SK-N-SH treated with all-trans-retinoic acid at 6 μM for 48 hours (cell line): ENCODE results near the gene TTC7B.

Source experiments
- ATAC-seq: fragments of 200-7000 bp; cut with Tn5 transposase; 3 replicates; pipeline ENCODE4 v1.9.1; 2020; ENCODE audit warnings: mild to moderate bottlenecking, moderate library complexity
- ARNTL ChIP-seq: fragments of 450-650 bp; formaldehyde crosslinking; IDR thresholded peaks from 2 replicates; pipeline ENCODE4 v1.5.0; 2020; ENCODE audit warnings: low read depth, mild to moderate bottlenecking, moderate library complexity, borderline replicate concordance
- BACH2 ChIP-seq: fragments of 250-450 bp; sonication (Bioruptor Pico); IDR thresholded peaks from 2 replicates; pipeline ENCODE4 v1.9.0; 2021; ENCODE audit warnings: mild to moderate bottlenecking, borderline replicate concordance
- CREB5 ChIP-seq: fragments of 250-450 bp; sonication (Bioruptor Pico); IDR thresholded peaks from 2 replicates; pipeline ENCODE4 v1.5.1; 2020; ENCODE audit warnings: low read depth, mild to moderate bottlenecking, moderate library complexity
- CSRNP3 ChIP-seq: fragments of 250-450 bp; sonication (Bioruptor Pico); IDR thresholded peaks from 2 replicates; pipeline ENCODE4 v1.5.1; 2021; ENCODE audit warnings: mild to moderate bottlenecking, moderate library complexity
- ESRRG ChIP-seq: fragments of 250-450 bp; sonication (Bioruptor Pico); IDR thresholded peaks from 2 replicates; pipeline ENCODE4 v1.6.1; 2021; ENCODE audit warnings: mild to moderate bottlenecking
- GLIS3 ChIP-seq: fragments of 250-450 bp; sonication (Bioruptor Pico); IDR thresholded peaks from 2 replicates; pipeline ENCODE4 v1.5.0; 2020; ENCODE audit warnings: mild to moderate bottlenecking, moderate library complexity
- ISL1 ChIP-seq: fragments of 250-450 bp; sonication (Bioruptor Pico); IDR thresholded peaks from 2 replicates; pipeline ENCODE4 v2.1.2; 2022; ENCODE audit warnings: mild to moderate bottlenecking, moderate library complexity
- OSR1 ChIP-seq: fragments of 250-450 bp; sonication (Bioruptor Pico); IDR thresholded peaks from 2 replicates; pipeline ENCODE4 v1.8.0; 2022; ENCODE audit warnings: moderate library complexity, mild to moderate bottlenecking, inconsistent platforms
- PATZ1 ChIP-seq: fragments of 250-450 bp; sonication (Bioruptor Pico); IDR thresholded peaks from 2 replicates; pipeline ENCODE4 v1.8.0; 2020; ENCODE audit warnings: mild to moderate bottlenecking, moderate library complexity, borderline replicate concordance
- POU6F1 ChIP-seq: fragments of 250-450 bp; sonication (Bioruptor Pico); IDR thresholded peaks from 2 replicates; pipeline ENCODE4 v1.8.0; 2021; ENCODE audit warnings: low read depth, mild to moderate bottlenecking, moderate library complexity, borderline replicate concordance
- PPARA ChIP-seq: fragments of 250-450 bp; sonication (Bioruptor Pico); IDR thresholded peaks from 2 replicates; pipeline ENCODE4 v1.5.0; 2020; ENCODE audit warnings: mild to moderate bottlenecking, borderline replicate concordance
- RARB ChIP-seq: fragments of 250-450 bp; sonication (Bioruptor Pico); IDR thresholded peaks from 2 replicates; pipeline ENCODE4 v1.8.0; 2021; ENCODE audit warnings: mild to moderate bottlenecking, moderate library complexity
- SNAI2 ChIP-seq: fragments of 250-450 bp; sonication (Bioruptor Pico); IDR thresholded peaks from 2 replicates; pipeline ENCODE4 v1.5.0; 2020; ENCODE audit warnings: mild to moderate bottlenecking, moderate library complexity
- TCF4 ChIP-seq: fragments of 250-450 bp; sonication (Bioruptor Pico); IDR thresholded peaks from 2 replicates; pipeline ENCODE4 v1.8.0; 2021; ENCODE audit warnings: mild to moderate bottlenecking, moderate library complexity, borderline replicate concordance
- TOX ChIP-seq: fragments of 250-450 bp; sonication (Bioruptor Pico); IDR thresholded peaks from 2 replicates; pipeline ENCODE4 v1.8.0; 2021; ENCODE audit warnings: mild to moderate bottlenecking, moderate library complexity, borderline replicate concordance
- TSHZ2 ChIP-seq: fragments of 250-450 bp; sonication (Bioruptor Pico); IDR thresholded peaks from 2 replicates; pipeline ENCODE4 v1.5.0; 2020; ENCODE audit warnings: mild to moderate bottlenecking, moderate library complexity
- ZC3H10 ChIP-seq: fragments of 250-450 bp; sonication (Bioruptor Pico); IDR thresholded peaks from 2 replicates; pipeline ENCODE4 v1.5.1; 2021; ENCODE audit warnings: mild to moderate bottlenecking, moderate library complexity
- ZFP3 ChIP-seq: fragments of 250-450 bp; sonication (Bioruptor Pico); IDR thresholded peaks from 2 replicates; pipeline ENCODE4 v1.5.0; 2020; ENCODE audit warnings: mild to moderate bottlenecking, moderate library complexity
- ZFP30 ChIP-seq: fragments of 450-650 bp; formaldehyde crosslinking; IDR thresholded peaks from 2 replicates; pipeline ENCODE4 v1.5.0; 2022; ENCODE audit warnings: mild to moderate bottlenecking, moderate library complexity
- ZNF565 ChIP-seq: fragments of 450-650 bp; formaldehyde crosslinking; conservative IDR thresholded peaks from 2 replicates; pipeline ENCODE4 v1.5.0; 2020; ENCODE audit warnings: low read depth, mild to moderate bottlenecking, moderate library complexity
- ZNF70 ChIP-seq: fragments of 450-650 bp; formaldehyde crosslinking; IDR thresholded peaks from 2 replicates; pipeline ENCODE4 v1.5.0; 2020; ENCODE audit warnings: mild to moderate bottlenecking, moderate library complexity
- ZNF8 ChIP-seq: fragments of 450-650 bp; formaldehyde crosslinking; IDR thresholded peaks from 2 replicates; pipeline ENCODE4 v1.5.0; 2020; ENCODE audit warnings: mild to moderate bottlenecking, moderate library complexity

The TTC7B gene

GRCh38 chr14:90592655-90593054 lies 223.6 kb downstream of the TTC7B start:
- TF ChIP-seq ARNTL (CRISPR knock-in tag) (no peak), GLIS3 (no peak), TOX (CRISPR knock-in tag) (no peak), PPARA (CRISPR knock-in tag) (no peak), POU6F1 (no peak), RARB (no peak), ZFP30 (CRISPR knock-in tag) (no peak), CSRNP3 (CRISPR knock-in tag) (no peak), ESRRG (CRISPR knock-in tag) (no peak), CREB5 (no peak), TCF4 (CRISPR knock-in tag) (no peak), SNAI2 (no peak), ZNF8 (no peak), ZC3H10 (no peak), ISL1 (CRISPR knock-in tag) (no peak), BACH2 (CRISPR knock-in tag) (no peak), OSR1 (CRISPR knock-in tag) (no peak), ZNF70 (CRISPR knock-in tag) (no peak)
- ATAC-seq: no peak

GRCh38 chr14:90587918-90588317 lies 228.3 kb downstream of the TTC7B start:
- TF ChIP-seq GLIS3 (no peak), PPARA (CRISPR knock-in tag) (no peak), ZNF70 (CRISPR knock-in tag) (no peak), ZFP3 (CRISPR knock-in tag) (no peak), SNAI2 (no peak), TOX (CRISPR knock-in tag) (no peak), RARB (no peak), PATZ1 (CRISPR knock-in tag) (no peak), TCF4 (CRISPR knock-in tag) (no peak)
- TF ChIP-seq, all 23 proteins: peak for 0
- no peak for ATAC-seq

- no peak for ATAC-seq
- TF ChIP-seq ZNF8 (no peak), TCF4 (CRISPR knock-in tag) (no peak), PATZ1 (CRISPR knock-in tag) (no peak), ZNF565 (CRISPR knock-in tag) (no peak), ISL1 (CRISPR knock-in tag) (no peak), TOX (CRISPR knock-in tag) (no peak), BACH2 (CRISPR knock-in tag) (no peak), ZC3H10 (no peak), ARNTL (CRISPR knock-in tag) (no peak), CREB5 (no peak), ZFP3 (CRISPR knock-in tag) (no peak), OSR1 (CRISPR knock-in tag) (no peak), POU6F1 (no peak), TSHZ2 (CRISPR knock-in tag) (no peak), RARB (no peak), ESRRG (CRISPR knock-in tag) (no peak)
Measured at GRCh38 chr14:90587252-90587910, 228.8 kb downstream of the TTC7B start.
